Muscle of back (tissue), 13 donors: ENCODE data around the gene HMGN4. TPM values are rescaled to one million over a fixed set of nuclear protein-coding genes. Genes with fewer than 3 reads are reported as not detected.
A peak's percentile ranks its signal among the peaks of the same experiment; 100 is the strongest.
"Not testable (repeated sequence)": the region's sequence is repeated elsewhere in the genome, so short reads cannot be mapped to it uniquely, and the experiment has no call there.

Experiments used
- DNase-seq, 3 donors: peaks; one replicate each; pipeline versions ENCODE4 v3.0.0 to v3.0.0-alpha.2; 2013
- long read RNA-seq, 9 donors: transcript quantifications; one replicate each; lab custom pipeline, GENCODE V29; 2026
- polyA plus RNA-seq, 10 donors: library from polyadenylated mRNA; unstranded; fragments of 120-200 nt; gene quantifications; one replicate each; pipeline ENCODE4 v1.2.1, GENCODE V29; 2013; ENCODE audit not compliant: insufficient read length in 10 of 10

HMGN4 gene
- polyA plus RNA-seq: 10 to 100 TPM; 52.9 to 68.7 (median 58.6) TPM
- long read RNA-seq, donor 1, transcript HMGN4-201 (2 exons, 1,225 nt): major isoform, 16 of 27 reads
- long read RNA-seq, donor 1, partial matches to known transcripts: 11 of 27 reads
- long read RNA-seq, donor 1, other reads (novel, unspliced or antisense): 0 of 27 reads
- long read RNA-seq, donor 2, transcript HMGN4-201 (2 exons, 1,225 nt): major isoform, 16 of 16 reads
- long read RNA-seq, donor 2, partial matches to known transcripts: 0 of 16 reads
- long read RNA-seq, donor 2, other reads (novel, unspliced or antisense): 0 of 16 reads
- long read RNA-seq, donor 3: 0 reads
- long read RNA-seq, donor 4, transcript HMGN4-201 (2 exons, 1,225 nt): major isoform, 24 of 24 reads
- long read RNA-seq, donor 4, partial matches to known transcripts: 0 of 24 reads
- long read RNA-seq, donor 4, other reads (novel, unspliced or antisense): 0 of 24 reads
- long read RNA-seq, donor 5, transcript HMGN4-201 (2 exons, 1,225 nt): major isoform, 18 of 18 reads
- long read RNA-seq, donor 5, partial matches to known transcripts: 0 of 18 reads
- long read RNA-seq, donor 5, other reads (novel, unspliced or antisense): 0 of 18 reads
- long read RNA-seq, donor 6, transcript HMGN4-201 (2 exons, 1,225 nt): major isoform, 14 of 14 reads
- long read RNA-seq, donor 6, partial matches to known transcripts: 0 of 14 reads
- long read RNA-seq, donor 6, other reads (novel, unspliced or antisense): 0 of 14 reads
- long read RNA-seq, donor 7, transcript HMGN4-201 (2 exons, 1,225 nt): major isoform, 15 of 15 reads
- long read RNA-seq, donor 7, partial matches to known transcripts: 0 of 15 reads
- long read RNA-seq, donor 7, other reads (novel, unspliced or antisense): 0 of 15 reads
- long read RNA-seq, donor 8, transcript HMGN4-201 (2 exons, 1,225 nt): major isoform, 13 of 20 reads
- long read RNA-seq, donor 8, partial matches to known transcripts: 7 of 20 reads
- long read RNA-seq, donor 8, other reads (novel, unspliced or antisense): 0 of 20 reads
- long read RNA-seq, donor 9, partial matches to known transcripts: 0 of 1 reads
- long read RNA-seq, donor 9, other reads (novel, unspliced or antisense): 0 of 1 reads

DNA sequence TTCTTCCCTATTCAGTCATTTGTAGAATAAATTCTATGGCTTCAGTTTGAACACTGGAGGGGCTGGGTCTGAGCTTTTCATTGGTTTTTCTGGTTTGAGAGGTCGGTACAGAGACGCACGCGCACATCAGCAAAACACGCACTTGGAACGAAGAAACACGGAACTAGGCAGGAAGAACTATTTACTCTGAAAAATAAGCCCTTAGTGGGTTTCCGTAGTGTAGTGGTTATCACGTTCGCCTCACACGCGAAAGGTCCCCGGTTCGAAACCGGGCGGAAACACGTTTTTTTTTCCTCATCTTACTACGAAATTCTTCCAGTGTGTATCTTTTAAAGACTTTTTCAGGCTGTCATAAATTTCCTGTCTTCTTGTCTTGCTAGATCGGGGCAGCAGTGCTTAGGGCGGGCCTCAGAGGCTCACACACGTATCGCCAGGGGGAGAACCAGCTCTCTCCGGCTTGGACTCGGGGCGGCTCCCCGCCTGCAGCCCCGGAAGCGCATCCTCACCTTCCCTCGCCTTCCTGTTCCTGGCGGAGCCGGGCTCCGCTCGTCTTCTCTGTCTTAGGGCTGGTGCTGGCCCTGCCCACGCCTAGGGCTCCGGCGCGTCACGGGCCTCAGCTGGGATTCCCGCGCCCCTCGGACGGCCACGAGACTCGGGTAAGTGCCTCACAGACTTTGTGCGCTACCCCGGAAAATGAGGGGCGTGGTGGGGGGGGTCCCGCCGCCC lies at the start of gene HMGN4:
Gene HMGN4 (plus strand): TSS at position 521 of the 726 bp plus-strand sequence. CDS start 6,841 bp downstream, outside the sequence.
- DNase-seq: peak; percentile 95 to 97 (median 95)

GRCh38 chr6:26489996-26490964 lies 47.9 kb upstream of the HMGN4 start:
- DNase-seq: no peak

- DNase-seq: no peak
Observed at GRCh38 chr6:26491604-26492003, 46.6 kb upstream of the HMGN4 start.

DNA sequence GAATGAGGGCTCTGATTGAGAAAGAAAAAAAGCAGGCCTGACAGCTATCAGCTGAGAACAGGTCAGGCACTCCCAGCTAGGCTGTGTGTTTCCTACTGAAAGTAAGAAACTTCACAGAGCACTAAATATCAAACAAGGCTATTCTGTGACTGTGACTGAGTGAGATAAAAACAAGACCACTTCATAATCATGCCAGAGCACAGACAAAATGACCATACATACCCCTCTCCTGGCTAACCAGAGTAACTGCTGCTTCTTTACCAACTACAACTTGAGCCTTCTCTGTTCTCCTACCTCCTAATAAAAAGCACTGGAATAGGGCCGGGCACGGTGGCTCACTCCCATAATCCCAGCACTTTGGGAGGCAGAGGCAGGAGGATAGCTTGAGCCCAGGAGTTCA lies 44.9 kb upstream of the HMGN4 start:
- DNase-seq: no peak

DNA sequence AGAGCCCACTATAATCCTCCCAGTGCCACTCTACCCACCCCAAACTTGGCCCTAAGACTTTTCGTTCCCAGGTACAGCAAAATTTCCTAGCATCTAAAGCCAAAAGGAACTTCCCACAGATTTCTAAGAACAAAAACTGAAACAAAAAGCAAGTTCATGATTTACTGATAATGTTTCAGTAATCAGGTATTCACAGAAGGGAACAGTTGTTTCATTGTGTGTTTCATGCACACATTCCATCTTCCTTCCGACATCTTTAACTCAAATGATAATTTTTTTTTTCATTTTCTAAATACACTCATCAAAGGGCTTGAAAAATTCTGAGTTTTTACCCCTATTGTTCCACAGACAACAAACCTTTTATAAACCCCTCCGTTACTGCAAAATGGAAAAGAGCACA lies 44.0 kb upstream of the HMGN4 start:
- no peak for DNase-seq

DNA sequence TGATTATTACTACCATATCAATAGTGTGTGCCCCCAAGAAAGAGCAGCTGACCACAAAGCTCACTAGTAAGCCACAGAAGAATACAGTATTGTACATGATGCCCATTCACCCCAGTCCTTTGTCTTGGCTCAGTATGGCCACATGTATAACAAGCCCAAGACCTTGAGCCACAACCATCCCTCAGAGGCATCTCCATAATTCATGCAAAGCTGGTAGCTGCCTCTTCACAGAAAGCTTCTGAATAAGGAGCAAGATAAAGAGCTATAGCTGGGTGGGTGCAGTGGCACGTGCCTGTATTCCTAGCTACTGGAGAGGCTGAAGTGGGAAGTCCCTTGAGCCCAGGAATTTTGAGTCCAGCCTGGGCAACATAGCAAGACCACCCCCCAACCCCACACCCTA lies 42.9 kb upstream of the HMGN4 start:
- no peak for DNase-seq

- no peak for DNase-seq
Observed at GRCh38 chr6:26497610-26498009, 40.6 kb upstream of the HMGN4 start.

- DNase-seq: no peak
Observed at GRCh38 chr6:26500102-26500501, 38.1 kb upstream of the HMGN4 start, which contains the start of gene BTN1A1. BTN1A1 (plus strand) TSS chr6:26500303; CDS start chr6:26501287, 984 bp downstream.

GRCh38 chr6:26501482-26501986 lies 36.6 kb upstream of the HMGN4 start:
- peak in 2 of 3 donors; percentile 25 to 67 for DNase-seq

DNA sequence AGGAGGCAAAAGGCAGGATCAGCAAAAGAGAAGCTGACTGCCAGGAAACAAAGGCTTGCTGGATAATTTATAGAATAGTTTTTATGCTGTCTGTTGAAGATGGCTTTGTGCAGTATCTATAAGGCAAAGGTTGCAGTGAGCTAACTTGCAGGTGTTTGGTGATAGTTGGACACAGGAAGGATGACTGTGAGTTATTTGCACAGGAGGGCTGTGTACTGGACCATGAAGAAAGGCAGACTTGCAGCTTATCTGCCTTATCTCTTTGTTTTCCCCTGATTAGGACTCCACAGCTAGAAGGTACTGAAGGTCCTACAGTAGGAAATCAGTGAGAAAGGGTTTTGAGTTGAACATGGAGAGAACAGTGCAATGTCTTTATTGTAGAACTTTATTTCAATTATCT lies 36.0 kb upstream of the HMGN4 start:
- DNase-seq: peak in 1 of 3 donors; percentile 11

GRCh38 chr6:26502626-26503025 lies 35.5 kb upstream of the HMGN4 start:
- DNase-seq: no peak

DNA sequence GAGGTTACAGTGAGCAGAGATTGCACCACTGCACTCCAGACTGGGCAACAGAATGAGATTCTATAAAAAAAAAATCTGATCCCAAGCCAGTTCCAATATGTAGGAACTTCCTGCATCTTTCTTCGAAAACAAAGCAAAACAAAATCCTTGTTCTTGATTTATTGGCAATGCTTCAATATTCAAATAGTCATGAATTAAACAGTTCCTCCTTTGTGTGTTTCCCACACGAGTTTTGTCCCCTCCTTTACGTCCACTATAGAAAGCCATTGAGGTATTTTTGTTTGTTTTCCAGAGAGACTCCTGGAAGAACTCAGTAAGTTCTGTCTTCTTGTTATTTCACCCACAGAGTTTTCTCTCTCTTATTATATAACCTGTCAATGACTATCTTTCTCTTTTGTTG lies 30.5 kb upstream of the HMGN4 start:
- no peak for DNase-seq

- DNase-seq: not testable (repeated sequence)
Observed at GRCh38 chr6:26511033-26511432, 27.1 kb upstream of the HMGN4 start.

GRCh38 chr6:26514984-26515383 lies 23.2 kb upstream of the HMGN4 start:
- DNase-seq: no peak

GRCh38 chr6:26516481-26517427 lies 21.4 kb upstream of the HMGN4 start:
- no peak for DNase-seq

DNA sequence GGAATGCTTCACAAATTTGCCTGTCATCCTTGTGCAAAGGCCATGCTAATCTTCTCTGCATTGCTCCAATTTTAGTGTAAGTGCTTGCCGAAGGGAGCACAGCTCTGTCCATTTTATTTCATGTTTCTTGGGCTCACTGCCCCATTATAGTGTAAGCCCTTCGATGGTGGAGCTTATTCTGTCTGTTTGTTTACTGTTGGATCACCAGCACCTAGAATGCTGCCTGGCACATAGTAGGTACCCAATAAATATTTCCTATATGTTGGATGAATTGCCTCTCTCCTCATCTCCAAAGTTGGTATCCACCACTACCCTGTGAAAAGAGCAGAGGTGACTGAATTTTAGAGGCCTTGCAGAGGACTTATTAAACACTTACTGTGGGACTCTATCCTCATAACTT lies 18.8 kb upstream of the HMGN4 start:
- DNase-seq: no peak

DNA sequence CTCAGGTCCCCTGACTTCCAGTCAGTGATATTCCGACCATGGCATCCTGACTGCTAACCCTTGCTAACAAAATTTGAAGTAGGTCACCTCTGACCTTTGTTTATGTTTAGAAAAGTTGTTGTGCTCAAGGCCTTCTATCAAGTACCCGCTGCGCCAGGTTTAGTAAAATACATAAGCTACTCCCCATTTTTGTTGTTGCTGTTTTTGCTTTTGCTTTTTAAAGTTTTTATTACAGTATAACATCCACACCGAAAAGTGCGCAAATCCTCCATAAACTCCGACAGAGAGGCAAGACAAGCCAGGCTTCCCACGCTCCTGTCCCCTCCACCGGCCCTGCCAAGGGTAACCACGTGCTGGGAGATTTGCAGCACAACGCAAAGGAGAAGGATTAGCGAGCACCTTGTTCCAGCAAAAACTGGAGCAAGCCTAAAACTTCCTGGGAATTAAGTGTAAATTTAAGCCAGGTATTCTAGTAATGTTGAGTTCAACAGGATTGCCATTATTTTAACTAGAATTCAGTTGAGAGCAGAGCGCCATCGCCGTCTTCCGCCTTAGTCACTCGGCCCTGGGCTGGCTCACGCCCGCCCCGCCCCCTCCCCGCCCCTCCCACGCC lies 17.8 kb upstream of the HMGN4 start:
- DNase-seq: peak; percentile 59 to 90 (median 73)
